ENCODE results near the gene GIMAP4. TPM values are rescaled to one million over a fixed set of nuclear protein-coding genes. Genes with fewer than 3 reads are reported as not detected.
"Not testable (repeated sequence)": the region's sequence is repeated elsewhere in the genome, so short reads cannot be mapped to it uniquely, and the experiment has no call there.

The GIMAP4 gene
- total RNA-seq, 2 experiments from 2014 or later = 180 to 193 TPM

DNA sequence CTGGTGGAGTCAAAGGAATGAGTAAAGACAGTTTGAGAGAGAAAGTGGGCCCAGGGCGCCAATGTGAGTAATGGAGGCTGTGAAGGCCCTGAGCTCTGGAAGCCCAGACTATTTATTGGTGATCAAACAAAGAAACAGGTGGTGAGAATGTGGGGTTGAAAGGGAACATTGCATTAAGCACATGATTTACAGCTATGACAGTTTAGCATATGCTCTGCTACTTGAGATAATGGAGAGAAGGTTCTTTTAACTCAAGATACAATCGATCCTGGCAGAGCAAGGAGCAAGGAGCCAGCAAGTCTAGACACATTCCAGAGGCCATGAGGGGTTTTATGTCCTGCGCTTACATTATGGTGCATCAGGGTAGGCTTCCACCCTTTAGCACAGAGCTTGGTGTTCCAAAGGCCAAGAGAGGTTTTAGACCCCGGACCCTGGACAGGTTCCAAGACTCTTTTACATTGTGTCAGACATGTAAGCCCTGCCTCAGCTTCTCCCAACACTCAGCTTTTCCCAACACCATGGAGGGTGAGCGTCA lies 48.1 kb downstream of the GIMAP4 start:
- not testable (repeated sequence) for H3K27me3 Mint-ChIP-seq (ENCODE audit: low read depth); DNase-seq; H3K4me3 Mint-ChIP-seq
- Mint-ChIP-seq H3K27ac (peak overlapping the region; percentile 73), H3K4me1 (ENCODE audit: low read depth) (peaks cover 65% of the 10 kb centered on the region), H3K36me3 (ENCODE audit: low read depth) (peaks cover 15% of the 10 kb centered on the region), H3K9me3 (peaks cover 15% of the 10 kb centered on the region)
- intact Hi-C loops (cut with micrococcal nuclease) = loop anchor here (10.0 kb wide), 1 partner anchor 730 kb away; the partner anchor contains the start of gene NUB1
- CTCF ChIA-PET = interaction anchor here (1.3 to 1.8 kb wide), 2 partner anchors 10 to 29 kb away, joined by 4 read pairs; no protein-coding TSS in a partner anchor

- Mint-ChIP-seq H3K36me3 (ENCODE audit: low read depth) (peaks cover 17% of the 10 kb centered on the region), H3K4me3 (no peak overlapping the region), H3K9me3 (peaks cover 11% of the 10 kb centered on the region), H3K27me3 (ENCODE audit: low read depth) (no peaks in the 10 kb centered on the region), H3K4me1 (ENCODE audit: low read depth) (peaks cover 53% of the 10 kb centered on the region), H3K27ac (peak overlapping the region; percentile 82)
- DNase-seq = peak; percentile 26
- intact Hi-C loops (cut with micrococcal nuclease) = loop anchor here (2.0 to 10.0 kb wide), 2 partner anchors 171 to 245 kb away; partner anchors contain the start of gene ZNF775
- CTCF ChIA-PET = interaction anchor here (0.9 to 2.7 kb wide), 2 partner anchors 12 to 51 kb away, joined by 4 to 9 read pairs; partner anchors contain the start of gene GIMAP6
Measured at GRCh38 chr7:150620061-150620460, 52.9 kb downstream of the GIMAP4 start.

DNA sequence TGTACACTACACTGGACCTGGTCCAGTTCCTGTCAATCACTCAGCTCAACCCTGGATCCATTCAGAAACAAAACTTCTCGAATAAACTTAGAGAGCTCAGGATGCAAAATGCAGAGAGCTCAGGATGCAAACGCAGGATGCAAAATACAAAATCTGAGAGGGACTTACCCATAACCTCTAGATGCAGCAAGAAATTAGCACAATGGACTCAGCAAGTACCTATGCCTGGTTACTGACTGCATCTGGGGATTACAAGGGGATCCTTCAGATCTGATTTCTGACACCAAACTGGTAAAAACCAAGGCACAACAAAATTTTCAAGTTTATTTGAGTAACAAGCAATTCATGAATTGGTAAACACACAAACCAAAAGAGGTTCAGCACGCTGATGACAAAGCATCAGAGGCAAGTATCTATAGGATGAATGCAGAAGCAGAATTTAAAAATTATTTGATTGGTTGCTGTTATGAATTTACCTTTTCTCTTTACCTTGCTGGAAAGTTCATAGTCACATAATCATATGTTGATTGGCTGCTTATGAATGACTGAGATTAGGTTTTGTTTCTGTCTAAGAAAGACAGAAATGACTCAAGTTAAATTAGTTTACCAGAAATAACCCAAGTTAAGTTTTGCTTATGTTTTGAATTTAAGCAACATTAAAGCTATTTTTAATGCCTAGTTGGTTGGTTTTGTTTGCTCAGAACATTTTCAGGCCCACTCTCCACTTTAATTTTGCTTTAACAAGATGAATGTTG lies 53.6 kb downstream of the GIMAP4 start:
- H3K27ac Mint-ChIP-seq = peak overlapping the region; percentile 82
- peak overlapping the region; percentile 8 for H3K4me3 Mint-ChIP-seq
- H3K36me3 Mint-ChIP-seq (ENCODE audit: low read depth) = peaks cover 24% of the 10 kb centered on the region
- no peaks in the 10 kb centered on the region for H3K27me3 Mint-ChIP-seq (ENCODE audit: low read depth)
- peak; percentile 10 for DNase-seq
- CTCF ChIA-PET = interaction anchor here (0.9 to 2.7 kb wide), 6 partner anchors 11 to 171 kb away, joined by 3 to 9 read pairs (median 4); partner anchors contain the start of genes GIMAP4 and GIMAP6
- H3K9me3 Mint-ChIP-seq = peaks cover 13% of the 10 kb centered on the region
- H3K4me1 Mint-ChIP-seq (ENCODE audit: low read depth) = peaks cover 53% of the 10 kb centered on the region
- intact Hi-C loops (cut with micrococcal nuclease) = loop anchor here (1.0 to 10.0 kb wide), 9 partner anchors 11 to 246 kb away; partner anchors contain the start of gene ZNF775

DNA sequence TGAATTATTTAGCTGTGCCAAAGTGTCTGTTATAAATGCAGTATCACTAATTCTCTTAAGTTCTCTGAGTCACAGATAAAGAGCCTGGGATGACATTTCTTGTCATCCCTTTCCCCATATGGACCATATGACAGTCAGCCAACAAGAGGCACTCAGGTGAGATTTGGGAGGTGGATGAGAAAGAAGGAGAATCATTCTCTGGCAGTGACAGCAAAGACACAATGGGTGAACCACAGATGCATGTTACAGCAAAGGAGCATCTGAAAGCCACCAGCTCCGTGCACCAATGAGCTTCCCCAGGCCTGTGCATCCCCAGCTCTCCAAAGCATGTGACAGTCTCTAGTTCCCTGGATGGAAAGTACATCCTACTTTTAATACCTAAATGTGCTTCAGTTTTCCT lies 54.2 kb downstream of the GIMAP4 start:
- DNase-seq = peak; percentile 61
- no peaks in the 10 kb centered on the region for H3K27me3 Mint-ChIP-seq (ENCODE audit: low read depth)
- H3K4me3 Mint-ChIP-seq = peak overlapping the region; percentile 8
- peaks cover 54% of the 10 kb centered on the region for H3K4me1 Mint-ChIP-seq (ENCODE audit: low read depth)
- intact Hi-C loops (cut with micrococcal nuclease) = loop anchor here (1.0 to 10.0 kb wide), 9 partner anchors 10 to 247 kb away; partner anchors contain the start of gene ZNF775
- peaks cover 13% of the 10 kb centered on the region for H3K9me3 Mint-ChIP-seq
- H3K36me3 Mint-ChIP-seq (ENCODE audit: low read depth) = peaks cover 29% of the 10 kb centered on the region
- H3K27ac Mint-ChIP-seq = peak overlapping the region; percentile 82
- CTCF ChIA-PET = interaction anchor here (0.8 to 2.7 kb wide), 6 partner anchors 11 to 258 kb away, joined by 3 to 9 read pairs (median 4); partner anchors contain the start of genes GIMAP4 and GIMAP6

Other genes starting within 250 kb of the GIMAP4 start
- 10 to 100 TPM; 10.3 to 13.3 TPM for gene LRRC61, start 244.0 kb upstream of the GIMAP4 start, total RNA-seq
- gene ACTR3C, start 243.8 kb upstream of the GIMAP4 start, total RNA-seq = 1 to 10 TPM; 3.1 to 3.4 TPM
- gene RARRES2, start 225.8 kb upstream of the GIMAP4 start, total RNA-seq = not detected
- 10 to 100 TPM; 45.7 to 49.3 TPM for gene REPIN1, start 198.6 kb upstream of the GIMAP4 start, total RNA-seq
- 1 to 10 TPM; 4.5 to 5.2 TPM for gene ZNF775, start 188.1 kb upstream of the GIMAP4 start, total RNA-seq
- gene GIMAP8, start 116.8 kb upstream of the GIMAP4 start, total RNA-seq = 1 to 10 TPM; 9.1 to 9.7 TPM
- 10 to 100 TPM; 41.6 TPM for gene GIMAP7, start 52.5 kb upstream of the GIMAP4 start, total RNA-seq
- 10 to 100 TPM; 19.2 to 20.7 TPM for gene GIMAP6, start 65.0 kb downstream of the GIMAP4 start, total RNA-seq
- 10 to 100 TPM; 45.0 to 49.5 TPM for gene GIMAP2, start 118.3 kb downstream of the GIMAP4 start, total RNA-seq
- gene GIMAP1, start 149.2 kb downstream of the GIMAP4 start, total RNA-seq = 1 to 10 TPM; 5.1 to 5.3 TPM
- gene GIMAP5, start 170.0 kb downstream of the GIMAP4 start, total RNA-seq = 10 to 100 TPM; 32.1 to 32.3 TPM
- not detected for gene TMEM176B, start 233.0 kb downstream of the GIMAP4 start, total RNA-seq
- gene TMEM176A, start 233.4 kb downstream of the GIMAP4 start, total RNA-seq = not detected

Measured in activated naive CD4-positive, alpha-beta T cell treated with anti-CD3 and anti-CD28 coated beads for 36 hours (primary cell).